PFSK-1 (cell line): ENCODE results near the gene NDST3. TPM values are rescaled to one million over a fixed set of nuclear protein-coding genes. Genes with fewer than 3 reads are reported as not detected.

Experiments used
- FOXP2 ChIP-seq: optimal IDR thresholded peaks from 2 replicates; pipeline ENCODE3; 2011; ENCODE audit warnings: borderline replicate concordance, control low read depth, inconsistent platforms; ENCODE audit not compliant: insufficient read depth; ENCODE audit errors: extremely low read length, extremely low read depth
- POLR2AphosphoS5 ChIP-seq: IDR thresholded peaks from 2 replicates; pipeline ENCODE4 v1.6.1; 2012; ENCODE audit warnings: low read depth, mild to moderate bottlenecking, control low read depth, low read length, moderate library complexity
- SIN3A ChIP-seq: IDR thresholded peaks from 2 replicates; pipeline ENCODE4 v1.6.1; 2012; ENCODE audit warnings: mild to moderate bottlenecking, low read length, moderate library complexity, borderline replicate concordance; ENCODE audit not compliant: insufficient read depth
- TAF1 ChIP-seq: IDR thresholded peaks from 2 replicates; pipeline ENCODE4 v1.6.1; 2012; ENCODE audit warnings: low read length, control low read depth, borderline replicate concordance; ENCODE audit not compliant: insufficient read depth
- polyA plus RNA-seq: library from polyadenylated mRNA; unstranded; fragments of >200 nt; gene quantifications from one replicate; pipeline ENCODE4 v1.2.1, GENCODE V29; 2012; ENCODE audit warnings: low read depth, missing spikeins; ENCODE audit not compliant: insufficient read length
- TF ChIP-seq, protein P1 (sequence below), 2 experiments: IDR thresholded peaks; 2 replicates each; pipeline versions ENCODE4 v1.6.1 to v1.8.0; 2011 to 2012; ENCODE audit warnings: low read depth in 2 of 2, low read length in 2 of 2, control low read depth in 1 of 2, inconsistent platforms in 1 of 2, mild to moderate bottlenecking in 1 of 2, moderate library complexity in 1 of 2; ENCODE audit not compliant: insufficient read depth in 1 of 2

Gene NDST3
- polyA plus RNA-seq = not detected

DNA sequence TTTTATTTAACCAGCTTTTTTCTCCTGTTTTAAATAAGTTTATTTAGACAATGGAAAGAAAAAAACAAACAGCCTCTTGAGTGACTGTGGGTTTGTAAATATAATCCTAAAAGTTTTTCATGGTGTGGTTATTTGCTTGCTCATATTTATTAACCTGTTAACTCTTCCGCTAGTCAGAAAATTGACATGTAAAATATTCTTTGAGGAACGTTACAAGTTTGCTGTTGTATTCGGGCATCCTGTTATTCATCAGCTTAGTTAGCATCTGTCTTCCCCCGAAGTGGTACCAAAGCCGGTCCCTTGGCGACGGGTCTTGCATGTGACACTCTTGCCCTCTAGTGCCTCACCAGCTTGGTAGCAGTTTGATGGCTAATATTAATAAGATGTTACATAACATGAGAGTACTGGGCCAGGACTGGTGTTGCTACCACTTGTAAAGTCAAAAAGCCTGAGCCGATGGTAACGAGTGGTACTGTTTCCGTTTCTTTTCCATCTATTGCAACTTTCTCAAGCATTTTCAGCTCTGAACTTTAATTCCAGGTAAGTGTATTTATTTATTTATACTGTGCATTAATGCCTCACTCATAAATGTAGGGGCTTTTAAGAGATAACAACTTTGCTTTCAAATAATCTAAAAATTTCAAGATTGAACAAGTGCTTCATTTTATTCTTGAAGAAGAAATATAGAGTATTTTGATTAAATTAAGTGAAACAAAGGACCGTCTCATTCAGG, at the start of gene NDST3:
NDST3 (plus strand) TSS at position 434 of the 733 bp plus-strand sequence. CDS start 19,425 bp downstream, outside the sequence.
- TF ChIP-seq, protein P1, sequence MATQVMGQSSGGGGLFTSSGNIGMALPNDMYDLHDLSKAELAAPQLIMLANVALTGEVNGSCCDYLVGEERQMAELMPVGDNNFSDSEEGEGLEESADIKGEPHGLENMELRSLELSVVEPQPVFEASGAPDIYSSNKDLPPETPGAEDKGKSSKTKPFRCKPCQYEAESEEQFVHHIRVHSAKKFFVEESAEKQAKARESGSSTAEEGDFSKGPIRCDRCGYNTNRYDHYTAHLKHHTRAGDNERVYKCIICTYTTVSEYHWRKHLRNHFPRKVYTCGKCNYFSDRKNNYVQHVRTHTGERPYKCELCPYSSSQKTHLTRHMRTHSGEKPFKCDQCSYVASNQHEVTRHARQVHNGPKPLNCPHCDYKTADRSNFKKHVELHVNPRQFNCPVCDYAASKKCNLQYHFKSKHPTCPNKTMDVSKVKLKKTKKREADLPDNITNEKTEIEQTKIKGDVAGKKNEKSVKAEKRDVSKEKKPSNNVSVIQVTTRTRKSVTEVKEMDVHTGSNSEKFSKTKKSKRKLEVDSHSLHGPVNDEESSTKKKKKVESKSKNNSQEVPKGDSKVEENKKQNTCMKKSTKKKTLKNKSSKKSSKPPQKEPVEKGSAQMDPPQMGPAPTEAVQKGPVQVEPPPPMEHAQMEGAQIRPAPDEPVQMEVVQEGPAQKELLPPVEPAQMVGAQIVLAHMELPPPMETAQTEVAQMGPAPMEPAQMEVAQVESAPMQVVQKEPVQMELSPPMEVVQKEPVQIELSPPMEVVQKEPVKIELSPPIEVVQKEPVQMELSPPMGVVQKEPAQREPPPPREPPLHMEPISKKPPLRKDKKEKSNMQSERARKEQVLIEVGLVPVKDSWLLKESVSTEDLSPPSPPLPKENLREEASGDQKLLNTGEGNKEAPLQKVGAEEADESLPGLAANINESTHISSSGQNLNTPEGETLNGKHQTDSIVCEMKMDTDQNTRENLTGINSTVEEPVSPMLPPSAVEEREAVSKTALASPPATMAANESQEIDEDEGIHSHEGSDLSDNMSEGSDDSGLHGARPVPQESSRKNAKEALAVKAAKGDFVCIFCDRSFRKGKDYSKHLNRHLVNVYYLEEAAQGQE (IDR thresholded peaks at IDR 0.05; ENCODE audit: insufficient read depth in 1 of 2, low read depth in 2 of 2, low read length in 2 of 2) = no peak
- TF ChIP-seq SIN3A (no peak), TAF1 (no peak), POLR2AphosphoS5 (no peak), FOXP2 (no peak)

DNA sequence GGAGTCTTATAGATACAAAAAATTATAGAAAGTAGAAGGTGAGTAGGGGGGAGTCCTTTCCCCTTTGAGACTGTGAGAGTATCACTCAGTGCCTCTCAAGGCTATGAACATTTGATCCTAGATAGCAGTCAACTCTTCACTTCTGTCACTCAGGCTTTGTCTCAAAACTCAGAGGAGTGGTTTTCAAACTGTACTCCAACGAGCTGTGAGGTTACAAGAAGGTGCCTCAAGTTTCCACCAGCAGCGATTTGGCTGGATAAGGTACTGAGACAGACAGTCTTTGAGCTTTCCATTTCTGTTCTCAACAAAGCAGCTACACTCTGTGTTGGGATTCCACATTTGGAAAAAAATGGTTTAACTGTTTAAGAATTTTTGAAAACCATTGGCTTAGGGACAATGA, 48.0 kb upstream of the NDST3 start:
- TF ChIP-seq POLR2AphosphoS5 = no peak
- TF ChIP-seq, protein P1 (IDR thresholded peaks at IDR 0.05; ENCODE audit: insufficient read depth in 1 of 2, low read depth in 2 of 2, low read length in 2 of 2) = no peak
- TF ChIP-seq SIN3A = no peak
- no peak for TF ChIP-seq FOXP2
- no peak for TF ChIP-seq TAF1

DNA sequence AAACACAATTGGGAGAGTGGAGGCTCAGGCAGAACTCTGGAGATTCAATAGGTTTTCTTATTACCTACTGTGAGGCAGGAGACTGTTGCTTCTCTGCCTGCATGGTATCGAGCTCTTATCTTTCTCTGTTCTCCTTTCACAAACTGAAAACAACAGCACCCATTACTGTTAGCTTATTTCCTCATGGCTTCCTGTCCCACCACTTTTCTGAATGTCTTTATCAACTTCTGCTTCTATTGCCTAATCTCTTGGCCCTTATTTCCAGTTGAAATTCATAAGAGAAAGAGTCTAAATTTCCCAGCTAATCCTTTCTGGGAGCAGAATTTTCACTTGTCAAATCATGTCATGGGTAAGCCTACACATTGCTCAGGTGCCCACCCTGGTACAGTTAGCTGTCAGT, 46.8 kb upstream of the NDST3 start:
- TF ChIP-seq TAF1 (no peak), FOXP2 (no peak), POLR2AphosphoS5 (no peak), SIN3A (no peak)
- TF ChIP-seq, protein P1 (IDR thresholded peaks at IDR 0.05; ENCODE audit: insufficient read depth in 1 of 2, low read depth in 2 of 2, low read length in 2 of 2) = no peak

- no peak for TF ChIP-seq POLR2AphosphoS5
Measured at GRCh38 chr4:117996891-117997290, 37.4 kb upstream of the NDST3 start.

DNA sequence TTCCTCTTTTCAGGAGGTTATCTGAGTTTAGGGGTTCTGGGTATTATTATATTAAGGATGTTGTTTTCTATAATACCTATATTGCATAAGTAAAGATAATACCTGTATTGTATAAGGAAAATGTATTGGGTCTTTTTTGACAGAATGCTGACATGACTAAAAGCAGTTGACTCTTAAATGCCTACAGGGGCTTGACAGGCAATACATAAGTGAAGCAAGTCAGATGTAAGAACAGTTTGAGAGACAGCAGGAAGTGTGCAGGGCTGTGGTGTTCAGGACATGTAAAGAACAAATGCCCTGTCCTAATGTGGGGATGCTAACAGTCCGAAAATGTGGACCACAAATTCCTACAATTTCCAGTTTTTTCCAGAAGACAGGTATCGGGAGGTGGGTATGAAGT, 30.2 kb upstream of the NDST3 start:
- TF ChIP-seq, protein P1 (IDR thresholded peaks at IDR 0.05; ENCODE audit: insufficient read depth in 1 of 2, low read depth in 2 of 2, low read length in 2 of 2) = no peak
- TF ChIP-seq SIN3A (no peak), FOXP2 (no peak), POLR2AphosphoS5 (no peak), TAF1 (no peak)
